Measurements from ENCODE around the gene FAM171A2.

The FAM171A2 gene

DNA sequence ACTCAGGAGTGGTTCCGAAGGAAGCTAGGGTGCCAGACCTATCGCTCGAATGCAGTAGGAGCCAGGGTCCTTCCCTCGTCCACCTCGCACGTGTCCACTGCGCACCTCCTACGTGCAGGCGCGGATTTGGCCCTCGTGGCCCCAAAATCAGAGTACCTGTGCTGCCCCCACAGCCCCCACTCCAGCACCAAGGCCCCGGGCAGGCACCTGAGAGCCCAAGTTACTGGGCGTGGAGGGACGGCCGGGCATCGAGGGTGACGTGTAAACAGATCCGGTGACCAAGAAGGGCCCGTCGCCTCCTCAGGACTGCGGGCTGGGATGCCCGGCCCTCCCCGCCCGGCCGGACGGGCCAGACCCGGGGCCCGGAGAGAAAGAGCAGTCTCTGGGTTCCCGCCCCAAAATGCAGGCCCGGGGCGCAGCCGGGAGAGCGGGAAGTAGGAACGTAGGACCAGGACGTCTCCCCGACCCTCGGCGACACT is 39.5 kb downstream of the FAM171A2 start:
- Histone ChIP-seq H3K79me1 (replicated peaks; ENCODE audit: low read length, poor library complexity, severe bottlenecking) (peaks cover 28% of the 10 kb centered on the region), H3K4me2 (ENCODE audit: low read length, poor library complexity, severe bottlenecking) (peak overlapping the region; percentile 96), H2BK12ac (ENCODE audit: low read length in 2 of 2) (peak overlapping the region in 1 of 2 experiments; percentile 77), H3K9ac (ENCODE audit: low read length) (peak overlapping the region; percentile 87), H3K27me3 (ENCODE audit: control insufficient read depth in 1 of 2, insufficient read depth in 1 of 2, low read length in 2 of 2) (no peaks in the 10 kb centered on the region), H3K14ac (ENCODE audit: low read length in 2 of 2) (peak overlapping the region in 1 of 2 experiments; percentile 92), H4K91ac (ENCODE audit: low read length) (peak overlapping the region; percentile 28), H3K18ac (ENCODE audit: low read depth in 1 of 2, low read length in 2 of 2) (peak overlapping the region in 1 of 2 experiments; percentile 85), H2BK5ac (ENCODE audit: low read depth, low read length, poor library complexity, severe bottlenecking) (no peak overlapping the region), H4K8ac (ENCODE audit: low read length) (peak overlapping the region; percentile 33), H2AK5ac (ENCODE audit: low read length, severe bottlenecking) (no peak overlapping the region), H3K9me3 (ENCODE audit: control insufficient read depth, low read length) (no peaks in the 10 kb centered on the region), H3K23ac (ENCODE audit: low read length in 2 of 2) (peak overlapping the region; percentile 65 to 98), H3K36me3 (ENCODE audit: control insufficient read depth in 1 of 2, insufficient read depth in 2 of 2, low read depth in 1 of 2, low read length in 2 of 2) (peaks cover 33 to 36% of the 10 kb centered on the region in 2 experiments), H2BK120ac (ENCODE audit: low read depth, low read length) (no peak overlapping the region), H3K4me3 (ENCODE audit: insufficient read depth in 1 of 2, low read depth in 1 of 2, low read length in 2 of 2) (peak overlapping the region; percentile 92), H3K27ac (ENCODE audit: low read length, poor library complexity, severe bottlenecking) (no peak overlapping the region), H2BK15ac (ENCODE audit: low read depth, poor library complexity, severe bottlenecking) (peak overlapping the region; percentile 65), H3K4ac (ENCODE audit: low read depth in 1 of 2, low read length in 2 of 2) (peak overlapping the region; percentile 21 to 90), H2AFZ (ENCODE audit: low read depth, low read length) (peak overlapping the region; percentile 82), H3K4me1 (ENCODE audit: control insufficient read depth, insufficient read depth, low read depth, low read length) (peaks cover 20% of the 10 kb centered on the region)
- DNase-seq, result peak; percentile 22
- WGBS, result 3% methylated on average over 35 of the region's 38 CpGs

DNA sequence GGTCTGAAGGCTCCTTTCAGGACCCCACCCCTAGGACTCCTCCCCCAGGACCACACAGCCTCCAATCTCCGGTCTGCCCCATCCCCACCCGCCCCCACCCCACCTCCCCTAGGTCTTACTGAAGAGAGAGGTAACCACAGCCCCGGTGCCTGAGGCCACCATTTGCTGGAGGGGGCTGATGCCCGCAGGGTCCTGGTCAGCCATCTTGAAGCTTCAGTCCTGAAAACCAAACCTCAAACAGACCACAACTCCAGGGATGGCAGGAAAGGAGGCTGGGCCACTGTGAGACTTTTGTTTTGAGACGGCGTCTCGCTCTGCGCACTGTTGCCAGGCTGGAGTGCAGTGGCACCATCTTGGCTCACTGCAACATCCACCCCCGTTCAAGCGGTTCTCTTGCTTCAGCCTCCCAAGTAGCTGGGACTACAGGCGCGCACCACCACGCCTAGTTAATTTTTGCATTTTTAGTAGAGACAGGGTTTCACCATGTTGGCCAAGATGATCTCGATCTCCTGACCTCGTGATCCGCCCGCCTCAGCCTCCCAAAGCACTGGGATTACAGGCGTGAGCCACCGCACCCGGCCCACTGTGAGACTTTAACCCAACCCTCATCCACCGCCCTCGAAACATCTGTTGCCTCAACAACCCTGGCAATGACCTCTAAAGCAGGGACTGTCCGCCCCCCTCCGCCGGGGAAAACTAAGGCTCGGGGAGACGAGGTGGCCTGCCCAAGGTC is 40.1 kb downstream of the FAM171A2 start:
- peak overlapping the region; percentile 65 to 98 for H3K23ac ChIP-seq (ENCODE audit: low read length in 2 of 2)
- H3K4me1 ChIP-seq (ENCODE audit: control insufficient read depth, insufficient read depth, low read depth, low read length), result peaks cover 20% of the 10 kb centered on the region
- H3K4me3 ChIP-seq (ENCODE audit: insufficient read depth in 1 of 2, low read depth in 1 of 2, low read length in 2 of 2), result peak overlapping the region; percentile 92
- H4K8ac ChIP-seq (ENCODE audit: low read length), result no peak overlapping the region
- no peak overlapping the region for H2BK120ac ChIP-seq (ENCODE audit: low read depth, low read length)
- no peaks in the 10 kb centered on the region for H3K9me3 ChIP-seq (ENCODE audit: control insufficient read depth, low read length)
- H3K18ac ChIP-seq (ENCODE audit: low read depth in 1 of 2, low read length in 2 of 2), result peak overlapping the region in 1 of 2 experiments; percentile 53
- no peak overlapping the region for H2BK5ac ChIP-seq (ENCODE audit: low read depth, low read length, poor library complexity, severe bottlenecking)
- DNase-seq, result no peak
- H2AFZ ChIP-seq (ENCODE audit: low read depth, low read length), result no peak overlapping the region
- no peak overlapping the region for H2AK5ac ChIP-seq (ENCODE audit: low read length, severe bottlenecking)
- H3K27ac ChIP-seq (ENCODE audit: low read length, poor library complexity, severe bottlenecking), result no peak overlapping the region
- H3K9ac ChIP-seq (ENCODE audit: low read length), result peak overlapping the region; percentile 87
- peak overlapping the region; percentile 96 for H3K4me2 ChIP-seq (ENCODE audit: low read length, poor library complexity, severe bottlenecking)
- H2BK15ac ChIP-seq (ENCODE audit: low read depth, poor library complexity, severe bottlenecking), result peak overlapping the region; percentile 65
- peak overlapping the region; percentile 28 for H4K91ac ChIP-seq (ENCODE audit: low read length)
- peaks cover 33 to 41% of the 10 kb centered on the region in 2 experiments for H3K36me3 ChIP-seq (ENCODE audit: control insufficient read depth in 1 of 2, insufficient read depth in 2 of 2, low read depth in 1 of 2, low read length in 2 of 2)
- H3K79me1 ChIP-seq (replicated peaks; ENCODE audit: low read length, poor library complexity, severe bottlenecking), result peaks cover 28% of the 10 kb centered on the region
- no peaks in the 10 kb centered on the region for H3K27me3 ChIP-seq (ENCODE audit: control insufficient read depth in 1 of 2, insufficient read depth in 1 of 2, low read length in 2 of 2)
- H3K4ac ChIP-seq (ENCODE audit: low read depth in 1 of 2, low read length in 2 of 2), result peak overlapping the region; percentile 21 to 90
- peak overlapping the region in 1 of 2 experiments; percentile 92 for H3K14ac ChIP-seq (ENCODE audit: low read length in 2 of 2)
- WGBS, result 75% methylated on average over 24 of the region's 27 CpGs
- H2BK12ac ChIP-seq (ENCODE audit: low read length in 2 of 2), result peak overlapping the region in 1 of 2 experiments; percentile 77

DNA sequence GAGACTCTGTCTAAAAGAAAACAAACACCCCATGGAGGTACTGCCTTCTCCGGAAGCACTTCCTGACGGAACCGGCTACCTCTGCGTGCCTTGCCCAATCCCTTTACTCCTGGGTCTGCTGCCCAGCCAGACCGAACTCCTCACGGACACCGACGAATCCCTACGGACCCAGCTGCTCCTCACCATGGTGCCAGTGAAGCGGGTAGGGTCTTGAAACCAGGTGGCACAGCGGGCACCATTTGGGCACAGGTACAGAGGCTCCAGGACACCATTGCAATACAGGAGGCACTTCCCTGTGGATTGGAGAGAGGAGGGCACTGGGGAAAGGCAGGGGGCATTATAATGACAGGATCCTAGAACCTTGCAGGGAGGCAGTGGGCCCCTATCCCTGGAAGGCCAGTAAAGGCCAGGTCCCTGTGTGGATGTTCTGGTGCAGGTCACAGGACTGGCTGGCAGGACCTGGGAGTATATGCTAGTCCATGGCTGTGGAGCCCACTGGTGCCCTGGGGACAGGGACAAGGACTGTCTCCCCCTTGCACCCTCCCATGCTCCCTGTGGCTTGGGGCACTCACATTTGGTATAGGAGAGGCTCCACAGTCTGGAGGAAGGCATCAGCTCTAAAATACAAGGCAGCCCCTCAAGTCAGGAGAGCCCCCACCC is 41.3 kb downstream of the FAM171A2 start:
- no peak overlapping the region for H2BK5ac ChIP-seq (ENCODE audit: low read depth, low read length, poor library complexity, severe bottlenecking)

More for the DNA sequence above, 41.3 kb downstream of the FAM171A2 start:
- H3K9ac ChIP-seq (ENCODE audit: low read length), result no peak overlapping the region
- H3K27me3 ChIP-seq (ENCODE audit: control insufficient read depth in 1 of 2, insufficient read depth in 1 of 2, low read length in 2 of 2), result peaks cover 8 to 10% of the 10 kb centered on the region in 2 experiments
- H3K27ac ChIP-seq (ENCODE audit: low read length, poor library complexity, severe bottlenecking), result no peak overlapping the region
- no peak overlapping the region for H3K4ac ChIP-seq (ENCODE audit: low read depth in 1 of 2, low read length in 2 of 2)
- no peak for DNase-seq
- no peak overlapping the region for H3K14ac ChIP-seq (ENCODE audit: low read length in 2 of 2)
- H3K4me2 ChIP-seq (ENCODE audit: low read length, poor library complexity, severe bottlenecking), result no peak overlapping the region
- 97% methylated on average over 11 of the region's 11 CpGs for WGBS
- no peak overlapping the region for H2AK5ac ChIP-seq (ENCODE audit: low read length, severe bottlenecking)
- H3K18ac ChIP-seq (ENCODE audit: low read depth in 1 of 2, low read length in 2 of 2), result no peak overlapping the region
- H2AFZ ChIP-seq (ENCODE audit: low read depth, low read length), result no peak overlapping the region
- H3K4me1 ChIP-seq (ENCODE audit: control insufficient read depth, insufficient read depth, low read depth, low read length), result peaks cover 20% of the 10 kb centered on the region
- H2BK15ac ChIP-seq (ENCODE audit: low read depth, poor library complexity, severe bottlenecking), result no peak overlapping the region
- H3K9me3 ChIP-seq (ENCODE audit: control insufficient read depth, low read length), result no peaks in the 10 kb centered on the region
- H3K36me3 ChIP-seq (ENCODE audit: control insufficient read depth in 1 of 2, insufficient read depth in 2 of 2, low read depth in 1 of 2, low read length in 2 of 2), result peaks cover 33 to 48% of the 10 kb centered on the region in 2 experiments
- H4K91ac ChIP-seq (ENCODE audit: low read length), result no peak overlapping the region
- H4K8ac ChIP-seq (ENCODE audit: low read length), result no peak overlapping the region
- H3K79me1 ChIP-seq (replicated peaks; ENCODE audit: low read length, poor library complexity, severe bottlenecking), result peaks cover 28% of the 10 kb centered on the region
- H3K23ac ChIP-seq (ENCODE audit: low read length in 2 of 2), result no peak overlapping the region
- H2BK12ac ChIP-seq (ENCODE audit: low read length in 2 of 2), result no peak overlapping the region
- H2BK120ac ChIP-seq (ENCODE audit: low read depth, low read length), result no peak overlapping the region
- no peak overlapping the region for H3K4me3 ChIP-seq (ENCODE audit: insufficient read depth in 1 of 2, low read depth in 1 of 2, low read length in 2 of 2)
